Inflammatory macrophage (primary cell): ENCODE results near the gene TRIM39.
"Not testable (repeated sequence)": the region's sequence is repeated elsewhere in the genome, so short reads cannot be mapped to it uniquely, and the experiment has no call there.

Experiments
- DNase-seq, 2 donors: peaks; one replicate each; pipeline ENCODE4 v3.0.0-alpha.2; 2020 to 2022

Gene TRIM39

GRCh38 chr6:30364591-30364990 is 37.9 kb downstream of the TRIM39 start:
- no peak for DNase-seq

- not testable (repeated sequence) for DNase-seq
Measured at GRCh38 chr6:30369280-30369679, 42.6 kb downstream of the TRIM39 start.

- no peak for DNase-seq
Measured at GRCh38 chr6:30378290-30378937, 51.7 kb downstream of the TRIM39 start.

GRCh38 chr6:30380464-30380863 is 53.7 kb downstream of the TRIM39 start:
- no peak for DNase-seq

GRCh38 chr6:30386166-30386565 is 59.4 kb downstream of the TRIM39 start:
- no peak for DNase-seq

GRCh38 chr6:30391240-30391639 is 64.5 kb downstream of the TRIM39 start:
- no peak for DNase-seq
